K562 (cell line): ENCODE results near the gene BTRC. TPM values are rescaled to one million over a fixed set of nuclear protein-coding genes. Genes with fewer than 3 reads are reported as not detected.

ENCODE experiments used
- CBX5 ChIP-seq: IDR thresholded peaks from 2 replicates; pipeline ENCODE4 v1.6.1; 2014; ENCODE audit warnings: low read depth, borderline replicate concordance
- GATA2 ChIP-seq: sonication (generic); formaldehyde crosslinking; IDR thresholded peaks from 2 replicates; pipeline ENCODE4 v1.4.0; 2020; ENCODE audit warnings: mild to moderate bottlenecking, missing genetic modification reagents
- HMGN3 ChIP-seq: IDR thresholded peaks from 2 replicates; pipeline ENCODE4 v1.6.1; 2011; ENCODE audit warnings: borderline replicate concordance, low read depth, mild to moderate bottlenecking, mixed read lengths, low read length; ENCODE audit not compliant: insufficient read length; ENCODE audit errors: extremely low read depth
- KDM1A ChIP-seq, 2 experiments: fragments of 450-650 bp; IDR thresholded peaks; 2 replicates each; pipeline ENCODE4 v1.6.1; 2016; ENCODE audit warnings: mild to moderate bottlenecking in 2 of 2
- MYNN ChIP-seq, 2 experiments: sonication (generic); formaldehyde crosslinking in 1 of 2; IDR thresholded peaks; 2 replicates each; pipeline versions ENCODE4 v1.5.0 to v1.6.1; 2016 to 2020; ENCODE audit warnings: antibody characterized with exemption in 1 of 2, missing genetic modification reagents in 1 of 2
- RCOR1 ChIP-seq, 2 experiments: IDR thresholded peaks; 2 replicates each; pipeline ENCODE4 v1.6.1; 2012; ENCODE audit warnings: low read depth in 2 of 2, low read length in 2 of 2, borderline replicate concordance in 1 of 2, improper control_type of control experiment in 1 of 2
- SNRNP70 ChIP-seq: fragments of 200-400 bp; formaldehyde crosslinking; optimal IDR thresholded peaks from 2 replicates; pipeline ENCODE3; 2017; ENCODE audit warnings: low read depth, low read length
- TAL1 ChIP-seq: fragments of 450-650 bp; IDR thresholded peaks from 2 replicates; pipeline ENCODE4 v1.6.1; 2016; ENCODE audit warnings: mild to moderate bottlenecking
- TCF7 ChIP-seq: sonication (generic); IDR thresholded peaks from 2 replicates; pipeline ENCODE4 v1.6.1; 2016; ENCODE audit warnings: antibody characterized with exemption, borderline replicate concordance
- XRCC4 ChIP-seq: IDR thresholded peaks from one replicate; pipeline ENCODE4 v1.6.1; 2011; ENCODE audit not compliant: insufficient read depth, insufficient read length; ENCODE audit errors: extremely low read depth
- ZBTB33 ChIP-seq: sonication (generic); formaldehyde crosslinking; IDR thresholded peaks from 2 replicates; pipeline ENCODE4 v1.8.1; 2023; ENCODE audit warnings: mild to moderate bottlenecking, missing genetic modification reagents
- ZC3H8 ChIP-seq: fragments of 450-650 bp; IDR thresholded peaks from 2 replicates; pipeline ENCODE4 v1.6.1; 2017
- ZNF518B ChIP-seq: fragments of 250-450 bp; sonication (Bioruptor Pico); IDR thresholded peaks from 2 replicates; pipeline ENCODE4 v1.5.0; 2021; ENCODE audit warnings: mild to moderate bottlenecking, moderate library complexity
- ZNF785 ChIP-seq: fragments of 250-450 bp; sonication (Bioruptor Pico); IDR thresholded peaks from 2 replicates; pipeline ENCODE4 v1.4.0; 2020; ENCODE audit warnings: mild to moderate bottlenecking
- polyA plus RNA-seq, 8 experiments: library from polyadenylated mRNA; depleted of rRNA in 4 of 8; stranded (reverse) in 5 of 8; unstranded in 3 of 8; fragments of >200 nt; fragmentation: Nextera tagmentation in 2 of 8; fragmentation: Illumina TruSeq in 1 of 8; extraction: Ambion mirVana in 2 of 8; extraction: Trizol in 1 of 8; gene quantifications; 2 replicates each; pipeline versions ENCODE4 v1.2.1 to v1.2.3, GENCODE V29; 2011 to 2014; ENCODE audit warnings: inconsistent platforms in 1 of 8, missing spikeins in 1 of 8
- total RNA-seq, 7 experiments: library from RNA; depleted of rRNA in 6 of 7; stranded (reverse); fragments of >200 nt in 6 of 7; fragmentation: Illumina TruSeq in 2 of 7; extraction: Trizol in 2 of 7; gene quantifications; 2 replicates each; pipeline versions ENCODE4 v1.2.1 to v1.2.3, GENCODE V29; 2011 to 2021; ENCODE audit warnings: low replicate concordance in 1 of 7
- TF ChIP-seq, protein P1 (sequence below): fragments of 250-450 bp; sonication (Bioruptor Pico); IDR thresholded peaks from 2 replicates; pipeline ENCODE4 v1.4.0; 2020

BTRC gene
- total and polyA plus RNA-seq, 9 of the 15 experiments (the other 6 are each of a cell fraction or from before 2014, with no cell fraction given), result 1.6 to 15.4 (median 7.0) TPM

- TF ChIP-seq, protein P1, sequence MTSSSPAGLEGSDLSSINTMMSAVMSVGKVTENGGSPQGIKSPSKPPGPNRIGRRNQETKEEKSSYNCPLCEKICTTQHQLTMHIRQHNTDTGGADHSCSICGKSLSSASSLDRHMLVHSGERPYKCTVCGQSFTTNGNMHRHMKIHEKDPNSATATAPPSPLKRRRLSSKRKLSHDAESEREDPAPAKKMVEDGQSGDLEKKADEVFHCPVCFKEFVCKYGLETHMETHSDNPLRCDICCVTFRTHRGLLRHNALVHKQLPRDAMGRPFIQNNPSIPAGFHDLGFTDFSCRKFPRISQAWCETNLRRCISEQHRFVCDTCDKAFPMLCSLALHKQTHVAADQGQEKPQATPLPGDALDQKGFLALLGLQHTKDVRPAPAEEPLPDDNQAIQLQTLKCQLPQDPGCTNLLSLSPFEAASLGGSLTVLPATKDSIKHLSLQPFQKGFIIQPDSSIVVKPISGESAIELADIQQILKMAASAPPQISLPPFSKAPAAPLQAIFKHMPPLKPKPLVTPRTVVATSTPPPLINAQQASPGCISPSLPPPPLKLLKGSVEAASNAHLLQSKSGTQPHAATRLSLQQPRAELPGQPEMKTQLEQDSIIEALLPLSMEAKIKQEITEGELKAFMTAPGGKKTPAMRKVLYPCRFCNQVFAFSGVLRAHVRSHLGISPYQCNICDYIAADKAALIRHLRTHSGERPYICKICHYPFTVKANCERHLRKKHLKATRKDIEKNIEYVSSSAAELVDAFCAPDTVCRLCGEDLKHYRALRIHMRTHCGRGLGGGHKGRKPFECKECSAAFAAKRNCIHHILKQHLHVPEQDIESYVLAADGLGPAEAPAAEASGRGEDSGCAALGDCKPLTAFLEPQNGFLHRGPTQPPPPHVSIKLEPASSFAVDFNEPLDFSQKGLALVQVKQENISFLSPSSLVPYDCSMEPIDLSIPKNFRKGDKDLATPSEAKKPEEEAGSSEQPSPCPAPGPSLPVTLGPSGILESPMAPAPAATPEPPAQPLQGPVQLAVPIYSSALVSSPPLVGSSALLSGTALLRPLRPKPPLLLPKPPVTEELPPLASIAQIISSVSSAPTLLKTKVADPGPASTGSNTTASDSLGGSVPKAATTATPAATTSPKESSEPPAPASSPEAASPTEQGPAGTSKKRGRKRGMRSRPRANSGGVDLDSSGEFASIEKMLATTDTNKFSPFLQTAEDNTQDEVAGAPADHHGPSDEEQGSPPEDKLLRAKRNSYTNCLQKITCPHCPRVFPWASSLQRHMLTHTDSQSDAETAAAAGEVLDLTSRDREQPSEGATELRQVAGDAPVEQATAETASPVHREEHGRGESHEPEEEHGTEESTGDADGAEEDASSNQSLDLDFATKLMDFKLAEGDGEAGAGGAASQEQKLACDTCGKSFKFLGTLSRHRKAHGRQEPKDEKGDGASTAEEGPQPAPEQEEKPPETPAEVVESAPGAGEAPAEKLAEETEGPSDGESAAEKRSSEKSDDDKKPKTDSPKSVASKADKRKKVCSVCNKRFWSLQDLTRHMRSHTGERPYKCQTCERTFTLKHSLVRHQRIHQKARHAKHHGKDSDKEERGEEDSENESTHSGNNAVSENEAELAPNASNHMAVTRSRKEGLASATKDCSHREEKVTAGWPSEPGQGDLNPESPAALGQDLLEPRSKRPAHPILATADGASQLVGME, result no peak
- peak in 1 of 2 experiments; percentile 81; a peak in 2 of 4 replicates for TF ChIP-seq RCOR1 (IDR thresholded peaks at IDR 0.05; ENCODE audit: borderline replicate concordance in 1 of 2, low read depth in 2 of 2, low read length in 2 of 2)
- no peak for TF ChIP-seq CBX5
- TF ChIP-seq TAL1, result peak; percentile 86
- TF ChIP-seq ZNF518B (CRISPR knock-in tag), result no peak
- no peak for TF ChIP-seq MYNN (IDR thresholded peaks at IDR 0.05)
- no peak for TF ChIP-seq MYNN (CRISPR knock-in tag; IDR thresholded peaks at IDR 0.05)
- TF ChIP-seq HMGN3, result no peak
- peak; percentile 78 for TF ChIP-seq GATA2 (CRISPR knock-in tag)
- no peak for TF ChIP-seq SNRNP70
- TF ChIP-seq TCF7, result no peak
- no peak for TF ChIP-seq ZBTB33
- TF ChIP-seq ZNF785 (CRISPR knock-in tag), result no peak
- TF ChIP-seq KDM1A (IDR thresholded peaks at IDR 0.05), result peak; percentile 20 to 30; a peak in 1 of 4 replicates
- TF ChIP-seq ZC3H8, result no peak
- TF ChIP-seq XRCC4, result no peak
Measured at GRCh38 chr10:101450277-101451080, 96.5 kb downstream of the BTRC start (continued).
